Coronary artery (tissue), 2 donors: ENCODE measurements around the gene PXYLP1.

Experiments used
- DNase-seq: peaks from one replicate; pipeline ENCODE4 v3.0.0-alpha.2; 2017; ENCODE audit warnings: low spot score
- H3K27ac ChIP-seq, 2 donors: fragments of 200-600 bp; sonication (generic); one replicate each; pipeline ENCODE4 v1.5.1; 2016 to 2019
- H3K4me3 ChIP-seq: fragments of 200-600 bp; sonication (generic); 2 replicates; pipeline ENCODE4 v1.5.1; 2016; ENCODE audit warnings: mild to moderate bottlenecking, moderate library complexity
- TF ChIP-seq, protein P1 (sequence below): fragments of 200-600 bp; sonication (generic); IDR thresholded peaks from one replicate; pipeline ENCODE4 v1.5.1; 2019; ENCODE audit warnings: antibody characterized with exemption

Gene PXYLP1

DNA sequence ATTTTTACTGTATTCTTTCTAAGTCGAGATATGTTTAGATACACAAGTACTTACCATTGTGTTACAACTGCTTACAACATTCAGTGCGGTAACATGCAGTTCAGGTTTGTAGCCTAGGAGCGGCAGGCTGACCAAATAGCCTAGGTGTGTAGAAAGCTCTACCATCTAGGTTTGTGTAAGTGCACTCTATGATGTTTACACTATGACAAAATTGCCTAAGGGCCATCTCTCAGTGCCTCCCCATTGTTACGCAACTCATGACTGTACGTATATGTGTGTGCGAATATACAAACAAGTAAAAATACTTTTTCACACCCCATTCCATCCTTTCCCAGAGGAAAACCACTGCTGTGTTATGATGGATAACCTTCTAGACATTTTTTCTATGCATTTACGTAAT is 44.3 kb downstream of the PXYLP1 start:
- Histone ChIP-seq H3K4me3 (no peak overlapping the region), H3K27ac (no peak overlapping the region)
- TF ChIP-seq, protein P1, sequence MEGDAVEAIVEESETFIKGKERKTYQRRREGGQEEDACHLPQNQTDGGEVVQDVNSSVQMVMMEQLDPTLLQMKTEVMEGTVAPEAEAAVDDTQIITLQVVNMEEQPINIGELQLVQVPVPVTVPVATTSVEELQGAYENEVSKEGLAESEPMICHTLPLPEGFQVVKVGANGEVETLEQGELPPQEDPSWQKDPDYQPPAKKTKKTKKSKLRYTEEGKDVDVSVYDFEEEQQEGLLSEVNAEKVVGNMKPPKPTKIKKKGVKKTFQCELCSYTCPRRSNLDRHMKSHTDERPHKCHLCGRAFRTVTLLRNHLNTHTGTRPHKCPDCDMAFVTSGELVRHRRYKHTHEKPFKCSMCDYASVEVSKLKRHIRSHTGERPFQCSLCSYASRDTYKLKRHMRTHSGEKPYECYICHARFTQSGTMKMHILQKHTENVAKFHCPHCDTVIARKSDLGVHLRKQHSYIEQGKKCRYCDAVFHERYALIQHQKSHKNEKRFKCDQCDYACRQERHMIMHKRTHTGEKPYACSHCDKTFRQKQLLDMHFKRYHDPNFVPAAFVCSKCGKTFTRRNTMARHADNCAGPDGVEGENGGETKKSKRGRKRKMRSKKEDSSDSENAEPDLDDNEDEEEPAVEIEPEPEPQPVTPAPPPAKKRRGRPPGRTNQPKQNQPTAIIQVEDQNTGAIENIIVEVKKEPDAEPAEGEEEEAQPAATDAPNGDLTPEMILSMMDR, result no peak
- peak; percentile 8 for DNase-seq

DNA sequence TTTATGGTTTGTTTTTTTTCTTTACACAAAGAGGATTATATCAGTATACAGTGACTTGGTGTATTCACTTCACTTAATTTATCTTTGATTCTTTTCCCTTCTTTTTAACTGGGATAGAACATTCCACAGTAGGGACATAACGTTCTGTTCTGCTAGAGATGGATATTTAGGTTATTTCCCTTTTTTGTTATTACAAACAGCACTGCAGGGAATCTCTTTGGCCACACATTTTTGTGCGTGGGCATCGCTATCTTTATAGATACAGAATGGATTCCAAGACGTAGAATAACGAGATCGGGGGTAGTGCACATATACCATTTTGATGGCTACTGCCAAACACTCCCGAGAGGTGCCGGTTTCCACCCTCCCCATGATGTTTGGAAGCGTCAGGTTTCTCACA is 44.8 kb downstream of the PXYLP1 start:
- no peak overlapping the region for H3K27ac ChIP-seq
- TF ChIP-seq, protein P1, result no peak
- DNase-seq, result peak; percentile 16
- no peak overlapping the region for H3K4me3 ChIP-seq

DNA sequence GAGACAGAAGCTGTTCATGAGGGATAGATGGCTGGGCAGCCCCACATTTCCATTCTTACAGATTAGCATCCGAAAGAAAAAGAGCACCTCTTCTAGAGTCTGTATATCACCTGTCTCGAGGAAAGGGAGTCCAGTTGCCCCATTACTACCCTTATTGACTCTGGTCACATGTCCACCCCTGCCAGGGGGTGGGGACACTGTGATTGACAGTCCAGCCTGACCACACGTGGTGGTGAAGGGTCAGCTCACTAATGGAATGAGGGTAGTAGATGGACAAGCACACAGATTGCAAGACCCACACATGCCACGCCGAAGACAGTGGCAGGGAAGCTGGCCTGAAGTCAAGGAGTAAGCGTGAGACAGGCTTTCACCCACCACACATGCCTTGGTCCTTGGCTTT is 45.8 kb downstream of the PXYLP1 start:
- no peak overlapping the region for H3K27ac ChIP-seq

DNA sequence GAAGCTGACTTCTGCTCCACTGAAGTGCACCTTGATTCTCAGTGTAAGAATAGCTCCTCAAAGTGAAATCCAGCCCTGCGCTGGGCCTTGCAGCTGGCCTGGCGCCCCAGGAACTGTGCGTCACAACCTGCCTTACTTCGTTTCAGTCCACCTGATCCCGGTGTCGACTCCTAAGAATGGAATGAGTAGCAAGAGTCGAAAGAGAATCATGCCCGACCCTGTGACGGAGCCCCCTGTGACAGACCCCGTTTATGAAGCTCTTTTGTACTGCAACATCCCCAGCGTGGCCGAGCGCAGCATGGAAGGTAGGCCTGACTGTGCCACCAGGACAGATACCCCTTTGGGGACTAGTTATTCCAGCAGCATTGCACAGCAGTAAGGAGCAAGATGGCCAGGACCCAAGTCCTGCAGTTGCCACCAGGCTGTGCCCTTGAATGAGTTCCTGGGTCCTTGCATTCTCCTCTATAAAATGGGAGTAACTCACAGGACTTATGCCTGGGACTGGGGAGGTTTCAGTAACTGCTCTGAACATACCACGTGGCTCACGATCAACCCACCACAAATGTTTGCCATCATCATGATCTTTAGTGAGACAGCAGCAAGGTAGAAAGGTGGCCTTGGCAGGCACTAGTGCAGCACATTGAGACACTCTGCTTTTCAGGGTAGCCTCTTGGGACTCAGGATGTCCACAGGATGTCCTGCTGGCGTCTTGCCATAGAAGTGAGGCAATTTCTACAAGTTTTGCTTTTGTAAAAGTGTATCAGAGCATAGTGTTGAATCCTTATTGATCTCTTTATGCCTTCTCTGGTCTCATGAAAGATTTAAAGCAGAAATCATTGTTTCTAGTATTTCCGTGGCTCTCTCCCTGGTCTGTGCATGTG is 46.8 kb downstream of the PXYLP1 start:
- peak overlapping the region in 1 of 2 donors; percentile 89 for H3K27ac ChIP-seq
- no peak overlapping the region for H3K4me3 ChIP-seq
- TF ChIP-seq, protein P1, result no peak
- peak; percentile 57 for DNase-seq

More for the DNA sequence above, 45.8 kb downstream of the PXYLP1 start:
- H3K4me3 ChIP-seq, result no peak overlapping the region
- TF ChIP-seq, protein P1, result no peak
- DNase-seq, result peak; percentile 41

DNA sequence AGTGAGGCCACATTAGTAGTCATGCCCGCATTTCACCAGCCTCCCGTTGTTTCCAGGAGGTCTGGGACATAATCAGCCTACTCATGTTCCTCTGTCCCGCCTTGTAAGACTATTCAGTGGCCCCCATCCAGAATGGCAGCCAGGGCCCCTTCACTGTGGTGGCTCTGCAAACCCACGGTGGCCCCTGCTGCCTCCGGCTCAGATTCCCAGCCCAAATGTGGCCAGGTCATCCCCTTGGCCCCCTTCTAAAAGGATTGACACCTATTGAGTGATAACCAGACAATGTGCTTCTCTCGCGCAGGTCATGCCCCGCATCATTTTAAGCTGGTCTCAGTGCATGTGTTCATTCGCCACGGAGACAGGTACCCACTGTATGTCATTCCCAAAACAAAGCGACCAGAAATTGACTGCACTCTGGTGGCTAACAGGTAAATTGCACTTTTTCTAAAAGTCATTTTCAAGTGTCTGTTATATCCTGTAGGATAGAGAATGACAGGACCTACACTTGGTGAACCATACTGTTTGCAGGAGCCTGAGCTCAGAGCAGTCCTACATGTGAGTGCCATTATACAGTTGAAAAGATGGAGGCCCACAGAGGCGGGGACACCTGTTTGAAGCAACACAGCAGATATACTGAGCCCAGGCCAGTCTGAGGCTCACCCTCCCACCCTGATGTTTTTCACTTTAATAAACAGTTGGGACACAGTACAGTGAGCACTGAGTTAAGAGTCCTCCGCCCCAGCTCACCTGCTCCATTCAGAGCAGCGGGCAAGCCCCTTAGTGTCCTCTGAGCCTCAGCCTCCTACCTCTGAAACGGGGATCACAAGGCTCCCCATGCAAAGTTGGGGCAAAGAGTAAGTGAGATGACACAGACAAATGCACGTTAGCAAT is 47.7 kb downstream of the PXYLP1 start:
- peak; percentile 58 for DNase-seq
- Histone ChIP-seq H3K4me3 (no peak overlapping the region), H3K27ac (peak overlapping the region; percentile 66 to 89)
- TF ChIP-seq, protein P1, result peak; percentile 48

DNA sequence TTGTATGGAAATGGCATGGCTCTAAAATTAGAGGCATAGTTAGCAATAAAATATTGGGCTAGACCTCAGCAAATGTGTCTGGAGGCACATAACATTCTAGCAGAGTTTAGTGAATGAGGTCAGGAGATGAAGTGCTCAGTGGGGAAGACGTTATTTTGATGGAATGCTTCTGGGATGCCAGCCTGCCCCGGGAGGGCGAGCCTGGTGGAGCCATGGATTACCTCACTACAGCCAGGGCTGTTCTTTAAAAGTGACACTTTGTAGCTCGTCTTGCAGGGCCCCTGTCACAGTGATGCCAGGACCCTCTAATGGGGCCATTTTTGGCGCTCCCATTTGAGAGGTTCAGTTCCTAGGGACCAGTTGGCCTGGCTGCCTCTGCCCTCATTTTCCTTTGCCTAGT is 48.5 kb downstream of the PXYLP1 start:
- peak; percentile 79 for DNase-seq
- no peak overlapping the region for H3K4me3 ChIP-seq
- TF ChIP-seq, protein P1, result no peak
- H3K27ac ChIP-seq, result peak overlapping the region; percentile 66 to 89
